IPS DF 6.9 (cell line): ENCODE measurements around the gene TMCC1.
"Not testable (repeated sequence)": the region's sequence is repeated elsewhere in the genome, so short reads cannot be mapped to it uniquely, and the experiment has no call there.

Source experiments
- DNase-seq: peaks from one replicate; pipeline ENCODE4 v3.0.0-alpha.2; 2013; ENCODE audit warnings: low read depth, low spot score
- H3K27ac ChIP-seq: one replicate; pipeline ENCODE4 v1.5.1; 2013; ENCODE audit warnings: low read length, control low read depth
- H3K27me3 ChIP-seq: 2 replicates; pipeline ENCODE4 v1.6.1; 2013; ENCODE audit warnings: mild to moderate bottlenecking, low read length; ENCODE audit not compliant: control insufficient read depth, insufficient read depth
- H3K36me3 ChIP-seq: 2 replicates; pipeline ENCODE4 v1.6.1; 2013; ENCODE audit warnings: low read length; ENCODE audit not compliant: control insufficient read depth, insufficient read depth
- H3K4me1 ChIP-seq: 2 replicates; pipeline ENCODE4 v1.6.1; 2013; ENCODE audit warnings: low read length; ENCODE audit not compliant: control insufficient read depth, insufficient read depth
- H3K4me3 ChIP-seq: 2 replicates; pipeline ENCODE4 v1.5.1; 2013; ENCODE audit warnings: mild to moderate bottlenecking, low read length
- H3K9me3 ChIP-seq: 2 replicates; pipeline ENCODE4 v1.6.1; 2013; ENCODE audit warnings: low read length, inconsistent platforms; ENCODE audit not compliant: control insufficient read depth, insufficient read depth
- WGBS: extraction: QIAGEN DNeasy Blood & Tissue Kit; methylation state at CpG from one replicate; pipeline ENCODE4 v1.1.7; 2013; ENCODE audit warnings: mixed read lengths, missing lambda C conversion rate; ENCODE audit not compliant: insufficient read length, insufficient coverage; 5-methylcytosine and 5-hydroxymethylcytosine counted together

Gene TMCC1

GRCh38 chr3:129703913-129704312 lies 189.6 kb downstream of the TMCC1 start:
- Histone ChIP-seq H3K27me3 (no peaks in the 10 kb centered on the region), H3K9me3 (no peaks in the 10 kb centered on the region), H3K4me3 (no peak overlapping the region), H3K27ac (no peak overlapping the region), H3K4me1 (peaks cover 2% of the 10 kb centered on the region; the same call in 1 of the 2 replicates), H3K36me3 (no peaks in the 10 kb centered on the region)
- DNase-seq: no peak
- 100% methylated on average over 1 of the region's 2 CpGs for WGBS

- Histone ChIP-seq H3K27ac (no peak overlapping the region), H3K4me1 (peaks cover 2% of the 10 kb centered on the region; the same call in 1 of the 2 replicates)
Measured at GRCh38 chr3:129702934-129703712, 190.4 kb downstream of the TMCC1 start.

GRCh38 chr3:129701161-129701560 lies 192.3 kb downstream of the TMCC1 start:
- H3K27me3 ChIP-seq: no peaks in the 10 kb centered on the region
- no CpG with 5 or more reads among the region's 4 CpGs for WGBS

More at GRCh38 chr3:129702934-129703712, 190.4 kb downstream of the TMCC1 start:
- no peak overlapping the region for H3K4me3 ChIP-seq
- no CpG with 5 or more reads among the region's 10 CpGs for WGBS
- H3K27me3 ChIP-seq: no peaks in the 10 kb centered on the region
- no peaks in the 10 kb centered on the region for H3K9me3 ChIP-seq
- DNase-seq: no peak
- H3K36me3 ChIP-seq: no peaks in the 10 kb centered on the region

GRCh38 chr3:129699612-129700011 lies 193.9 kb downstream of the TMCC1 start:
- no CpG with 5 or more reads among the region's 1 CpG for WGBS
- H3K27me3 ChIP-seq: no peaks in the 10 kb centered on the region
- no peak overlapping the region for H3K27ac ChIP-seq
- H3K36me3 ChIP-seq: no peaks in the 10 kb centered on the region
- DNase-seq: no peak
- H3K4me3 ChIP-seq: no peak overlapping the region
- peaks cover 2% of the 10 kb centered on the region; the same call in 1 of the 2 replicates for H3K4me1 ChIP-seq
- H3K9me3 ChIP-seq: peaks cover 4% of the 10 kb centered on the region

More at GRCh38 chr3:129701161-129701560, 192.3 kb downstream of the TMCC1 start:
- no peak for DNase-seq
- Histone ChIP-seq H3K4me3 (no peak overlapping the region), H3K36me3 (no peaks in the 10 kb centered on the region), H3K4me1 (peaks cover 2% of the 10 kb centered on the region; the same call in 1 of the 2 replicates), H3K9me3 (peaks cover 4% of the 10 kb centered on the region), H3K27ac (no peak overlapping the region)

GRCh38 chr3:129699199-129699598 lies 194.3 kb downstream of the TMCC1 start:
- Histone ChIP-seq H3K4me3 (no peak overlapping the region), H3K27me3 (no peaks in the 10 kb centered on the region), H3K36me3 (no peaks in the 10 kb centered on the region), H3K27ac (no peak overlapping the region), H3K9me3 (peaks cover 4% of the 10 kb centered on the region), H3K4me1 (peaks cover 2% of the 10 kb centered on the region; the same call in 1 of the 2 replicates)
- DNase-seq: no peak
- WGBS: no CpG with 5 or more reads among the region's 4 CpGs

GRCh38 chr3:129697229-129697969 lies 196.1 kb downstream of the TMCC1 start:
- peaks cover 4% of the 10 kb centered on the region for H3K9me3 ChIP-seq
- DNase-seq: no peak
- no peak overlapping the region for H3K4me3 ChIP-seq
- WGBS: no CpG with 5 or more reads among the region's 6 CpGs
- no peaks in the 10 kb centered on the region for H3K36me3 ChIP-seq
- H3K27me3 ChIP-seq: no peaks in the 10 kb centered on the region
- H3K4me1 ChIP-seq: peaks cover 2% of the 10 kb centered on the region; the same call in 1 of the 2 replicates
- H3K27ac ChIP-seq: no peak overlapping the region

- H3K27me3 ChIP-seq, H3K27ac ChIP-seq, H3K36me3 ChIP-seq, H3K4me1 ChIP-seq, DNase-seq, H3K4me3 ChIP-seq, H3K9me3 ChIP-seq: not testable (repeated sequence)
- no CpG with 5 or more reads among the region's 2 CpGs for WGBS
Measured at GRCh38 chr3:129696430-129696829, 197.1 kb downstream of the TMCC1 start.

- no CpG with 5 or more reads among the region's 2 CpGs for WGBS
- no peak for DNase-seq
- H3K27ac ChIP-seq: no peak overlapping the region
- peaks cover 4% of the 10 kb centered on the region for H3K9me3 ChIP-seq
- peaks cover 1% of the 10 kb centered on the region; the same call in 1 of the 2 replicates for H3K4me1 ChIP-seq
- H3K36me3 ChIP-seq: no peaks in the 10 kb centered on the region
- no peak overlapping the region for H3K4me3 ChIP-seq
- no peaks in the 10 kb centered on the region for H3K27me3 ChIP-seq
Measured at GRCh38 chr3:129695230-129695629, 198.3 kb downstream of the TMCC1 start.

GRCh38 chr3:129694228-129694627 lies 199.3 kb downstream of the TMCC1 start:
- no peak overlapping the region for H3K4me3 ChIP-seq
- no peaks in the 10 kb centered on the region for H3K27me3 ChIP-seq
- H3K27ac ChIP-seq: no peak overlapping the region
- DNase-seq: no peak
- H3K36me3 ChIP-seq: no peaks in the 10 kb centered on the region
- H3K4me1 ChIP-seq: peaks cover 1% of the 10 kb centered on the region; the same call in 1 of the 2 replicates
- no CpG with 5 or more reads among the region's 5 CpGs for WGBS
- peaks cover 4% of the 10 kb centered on the region for H3K9me3 ChIP-seq

GRCh38 chr3:129692743-129693142 lies 200.8 kb downstream of the TMCC1 start:
- peaks cover 3% of the 10 kb centered on the region; the same call in 1 of the 2 replicates for H3K4me1 ChIP-seq
- H3K4me3 ChIP-seq: no peak overlapping the region
- H3K9me3 ChIP-seq: peaks cover 4% of the 10 kb centered on the region
- H3K27ac ChIP-seq: no peak overlapping the region
- WGBS: no CpG with 5 or more reads among the region's 2 CpGs
- no peak for DNase-seq
- no peaks in the 10 kb centered on the region for H3K27me3 ChIP-seq
- no peaks in the 10 kb centered on the region for H3K36me3 ChIP-seq
